ENCODE data around the gene MYO3B.

- TF ChIP-seq SMC3 (IDR thresholded peaks at IDR 0.05; ENCODE audit: low read depth, low read length) (no peak), EP300 (IDR thresholded peaks at IDR 0.05; ENCODE audit: borderline replicate concordance in 1 of 2, low read depth in 1 of 2, low read length in 1 of 2) (no peak), RFX5 (IDR thresholded peaks at IDR 0.05; ENCODE audit: low read length) (no peak), YY1 (IDR thresholded peaks at IDR 0.05; ENCODE audit: low read depth) (no peak), RAD21 (IDR thresholded peaks at IDR 0.05; ENCODE audit: low read length) (no peak), ELF1 (IDR thresholded peaks at IDR 0.05) (no peak), USF2 (IDR thresholded peaks at IDR 0.05; ENCODE audit: borderline replicate concordance, low read depth, low read length) (no peak), CTCF (IDR thresholded peaks at IDR 0.05) (no peak), MXI1 (IDR thresholded peaks at IDR 0.05; ENCODE audit: low read depth, low read length) (no peak), POLR2AphosphoS5 (IDR thresholded peaks at IDR 0.05; ENCODE audit: low read depth, low read length) (no peak), REST (IDR thresholded peaks at IDR 0.05; ENCODE audit: low read depth, low read length) (no peak), EZH2phosphoT487 (IDR thresholded peaks at IDR 0.05; ENCODE audit: borderline replicate concordance, low read depth) (no peak), RCOR1 (IDR thresholded peaks at IDR 0.05; ENCODE audit: low read length) (no peak), SIN3A (IDR thresholded peaks at IDR 0.05; ENCODE audit: borderline replicate concordance, low read depth, low read length) (no peak)
These were observed 317.9 kb downstream of the MYO3B start for GRCh38 chr2:170495896-170496295.

All from SK-N-SH (cell line).